Central memory CD8-positive, alpha-beta T cell (primary cell): ENCODE measurements around the gene CLCNKB.

Experiments used
- ATAC-seq: fragments of 150-1000 bp; cut with Tn5 transposase; replicated peaks from 2 replicates; pipeline ENCODE4 v1.10.0; 2022; ENCODE audit warnings: mild to moderate bottlenecking, moderate FRiP score, moderate number of reproducible peaks; ENCODE audit not compliant: poor library complexity, severe bottlenecking; ENCODE audit errors: extremely low read depth
- DNase-seq, 2 donors: peaks; one replicate each; pipeline ENCODE4 v3.0.0; 2021; ENCODE audit warnings: low spot score in 2 of 2
- H3K27ac Mint-ChIP-seq: one replicate; pipeline ENCODE4 v1.8.0; 2022; ENCODE audit warnings: low read depth, mild to moderate bottlenecking, moderate library complexity, mixed read lengths
- H3K27me3 Mint-ChIP-seq: one replicate; pipeline ENCODE4 v1.8.0; 2022; ENCODE audit warnings: mixed read lengths
- H3K36me3 Mint-ChIP-seq: one replicate; pipeline ENCODE4 v1.8.0; 2022; ENCODE audit warnings: mild to moderate bottlenecking, moderate library complexity, mixed read lengths; ENCODE audit not compliant: insufficient read depth
- H3K4me1 Mint-ChIP-seq: one replicate; pipeline ENCODE4 v1.8.0; 2022; ENCODE audit warnings: mixed read lengths
- H3K4me3 Mint-ChIP-seq: one replicate; pipeline ENCODE4 v1.8.0; 2022; ENCODE audit warnings: mild to moderate bottlenecking, moderate library complexity, mixed read lengths
- H3K9me3 Mint-ChIP-seq: one replicate; pipeline ENCODE4 v1.8.0; 2022; ENCODE audit warnings: mixed read lengths

Gene CLCNKB

DNA sequence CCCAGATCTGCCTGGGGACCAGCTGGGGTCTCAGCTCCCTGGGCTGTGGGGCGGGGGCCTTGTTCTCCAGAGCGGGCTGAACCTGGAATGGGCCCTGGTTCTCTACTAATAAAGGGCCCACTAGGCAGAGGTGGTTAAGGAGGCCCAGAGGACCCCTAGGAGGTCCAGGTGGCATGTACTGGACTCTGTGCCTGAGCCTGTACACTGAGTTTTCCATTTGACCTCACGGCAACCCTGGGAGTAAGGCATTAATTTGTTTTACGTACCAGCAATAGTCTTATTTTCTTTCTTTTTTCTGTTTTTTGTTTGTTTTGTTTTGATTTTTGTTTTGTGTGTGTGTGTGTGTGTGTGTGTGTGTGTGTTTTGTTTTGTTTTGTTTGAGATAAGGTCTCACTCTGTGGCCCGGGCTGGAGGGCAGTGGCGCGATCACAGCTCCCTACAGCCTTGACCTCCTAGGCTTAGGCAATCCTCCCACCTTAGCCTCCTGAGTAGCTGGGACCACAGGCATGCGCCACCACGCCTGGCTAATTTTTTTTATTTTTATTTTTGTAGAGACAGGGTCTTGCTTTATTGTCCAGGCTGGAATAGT, 49.4 kb downstream of the CLCNKB start:
- Mint-ChIP-seq H3K27ac (no peak overlapping the region), H3K4me1 (peaks cover 6% of the 10 kb centered on the region), H3K36me3 (peaks cover 4% of the 10 kb centered on the region), H3K9me3 (no peaks in the 10 kb centered on the region), H3K4me3 (no peak overlapping the region), H3K27me3 (peaks cover 10% of the 10 kb centered on the region)
- no peak for ATAC-seq
- no peak for DNase-seq

DNA sequence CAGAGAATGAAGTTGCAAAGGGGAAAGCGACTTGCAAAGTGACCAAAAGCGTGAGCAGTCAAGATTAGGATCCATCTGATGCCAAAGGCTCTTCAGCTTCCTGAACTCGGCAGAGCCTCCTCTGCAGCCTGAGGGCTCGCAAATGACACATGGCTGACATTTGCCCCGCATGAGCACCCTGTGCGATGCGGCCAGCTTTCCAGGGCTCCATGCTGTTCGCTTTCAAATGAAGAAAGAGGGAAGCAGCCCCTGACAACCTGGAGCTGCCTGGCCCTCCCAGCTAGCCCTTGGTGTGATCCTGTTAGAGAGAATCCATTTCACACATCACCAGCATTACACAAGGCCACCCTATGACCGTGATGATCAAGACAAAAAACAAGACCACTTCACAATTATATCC, 50.0 kb downstream of the CLCNKB start:
- no peak overlapping the region for H3K27ac Mint-ChIP-seq
- H3K36me3 Mint-ChIP-seq, result peaks cover 4% of the 10 kb centered on the region
- no peak for DNase-seq
- ATAC-seq, result no peak
- H3K4me3 Mint-ChIP-seq, result no peak overlapping the region
- H3K4me1 Mint-ChIP-seq, result peaks cover 6% of the 10 kb centered on the region
- peaks cover 10% of the 10 kb centered on the region for H3K27me3 Mint-ChIP-seq
- no peaks in the 10 kb centered on the region for H3K9me3 Mint-ChIP-seq

DNA sequence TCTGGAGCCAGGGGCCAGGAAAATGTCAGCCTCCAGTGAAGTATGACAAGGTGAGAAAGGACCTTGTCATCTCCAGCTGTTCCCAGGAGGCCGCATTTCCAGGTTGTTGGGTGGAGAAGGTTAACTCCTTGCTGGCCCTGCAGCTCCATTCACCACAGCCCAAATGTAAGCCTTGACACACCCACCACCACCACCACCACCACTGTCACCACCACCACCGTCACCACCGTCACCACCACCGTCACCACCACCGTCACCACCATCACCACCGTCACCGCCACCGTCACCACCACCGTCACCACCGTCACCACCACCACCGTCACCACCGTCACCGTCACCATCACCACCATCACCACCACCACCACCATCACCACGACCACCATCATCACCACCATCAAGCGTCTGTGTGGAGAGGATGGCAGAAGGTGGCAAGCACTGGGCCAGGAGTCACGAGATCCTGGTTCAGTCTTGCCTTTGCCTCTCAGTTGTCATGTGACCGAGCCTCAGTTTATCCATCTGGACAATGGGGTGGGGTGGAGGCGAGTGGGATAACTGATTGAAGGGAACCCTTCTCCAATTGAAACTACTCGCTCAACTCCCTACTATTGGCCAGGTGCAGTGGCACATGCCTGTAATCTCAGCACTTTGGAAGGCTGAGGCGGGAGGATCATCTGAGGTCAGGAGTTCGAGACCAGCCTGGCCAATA, 51.0 kb downstream of the CLCNKB start:
- ATAC-seq (no peak), DNase-seq (no peak)
- Mint-ChIP-seq H3K4me3 (no peak overlapping the region), H3K27ac (no peak overlapping the region), H3K4me1 (peaks cover 3% of the 10 kb centered on the region), H3K36me3 (peaks cover 4% of the 10 kb centered on the region), H3K27me3 (peaks cover 10% of the 10 kb centered on the region), H3K9me3 (no peaks in the 10 kb centered on the region)

DNA sequence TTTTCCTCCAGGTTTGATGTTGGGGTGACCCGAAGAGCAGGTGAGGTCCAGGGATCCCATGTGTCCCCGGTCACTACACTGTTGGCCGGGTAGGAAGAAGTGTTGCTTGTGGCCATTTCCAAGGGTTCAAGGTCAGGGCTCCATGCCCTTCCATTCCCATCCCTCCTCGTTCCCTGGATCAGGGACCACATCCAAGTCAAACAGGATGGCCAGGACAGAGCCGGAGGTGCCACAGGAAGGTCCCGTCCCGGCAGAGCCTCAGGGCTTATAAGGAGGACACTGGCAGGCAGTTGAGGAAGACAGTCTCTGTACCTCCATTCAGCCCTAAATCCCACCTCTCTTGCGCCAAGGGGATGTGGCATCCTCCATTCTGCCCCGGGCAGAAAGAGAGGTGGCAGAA, 51.9 kb downstream of the CLCNKB start:
- ATAC-seq (no peak), DNase-seq (no peak)
- H3K27me3 Mint-ChIP-seq, result peaks cover 18% of the 10 kb centered on the region
- no peak overlapping the region for H3K27ac Mint-ChIP-seq
- H3K4me1 Mint-ChIP-seq, result no peaks in the 10 kb centered on the region
- H3K9me3 Mint-ChIP-seq, result no peaks in the 10 kb centered on the region
- H3K4me3 Mint-ChIP-seq, result no peak overlapping the region
- peaks cover 4% of the 10 kb centered on the region for H3K36me3 Mint-ChIP-seq

DNA sequence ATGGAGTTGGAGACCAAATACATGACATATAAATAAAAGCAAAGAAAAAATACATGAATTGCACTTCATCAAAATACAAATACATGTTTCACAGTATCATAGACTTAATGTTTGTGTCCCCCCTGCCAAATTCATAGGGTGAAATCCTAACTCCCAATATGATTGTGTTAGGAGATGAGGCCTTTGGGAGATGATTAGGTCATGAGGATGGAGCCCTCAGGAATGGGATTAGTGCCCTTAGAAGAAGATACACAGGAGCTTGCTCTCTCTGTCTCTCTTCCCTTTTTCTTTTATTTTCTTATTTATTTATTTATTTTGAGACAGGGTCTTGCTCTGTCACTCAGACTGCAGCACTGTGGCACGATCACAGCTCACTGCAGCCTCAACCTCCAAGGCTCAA, 55.8 kb downstream of the CLCNKB start:
- Mint-ChIP-seq H3K27ac (no peak overlapping the region), H3K4me1 (no peaks in the 10 kb centered on the region), H3K9me3 (no peaks in the 10 kb centered on the region), H3K27me3 (peaks cover 29% of the 10 kb centered on the region), H3K36me3 (peaks cover 2% of the 10 kb centered on the region), H3K4me3 (no peak overlapping the region)
- no peak for DNase-seq
- ATAC-seq, result no peak

DNA sequence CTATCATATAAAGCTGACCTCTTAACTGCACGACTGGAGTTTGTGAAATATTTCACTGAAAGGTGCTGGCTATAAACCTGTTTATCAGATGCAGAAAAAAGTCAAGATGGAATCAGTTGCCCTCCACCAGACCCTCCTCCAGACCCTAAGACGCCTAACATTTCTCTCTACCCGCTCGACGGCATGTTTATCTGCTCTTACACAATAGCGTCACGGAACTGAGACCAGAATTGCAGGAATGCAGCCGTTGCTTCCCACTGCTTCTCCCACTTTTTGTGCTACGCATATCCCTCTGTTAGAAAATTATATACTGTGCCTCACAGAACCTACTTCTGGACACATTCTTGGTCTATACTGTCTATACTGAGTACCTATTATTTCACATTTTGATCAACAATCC, 58.0 kb downstream of the CLCNKB start:
- no peak overlapping the region for H3K27ac Mint-ChIP-seq
- no peaks in the 10 kb centered on the region for H3K9me3 Mint-ChIP-seq
- ATAC-seq (no peak), DNase-seq (no peak)
- H3K27me3 Mint-ChIP-seq, result peaks cover 19% of the 10 kb centered on the region
- H3K4me1 Mint-ChIP-seq, result no peaks in the 10 kb centered on the region
- no peak overlapping the region for H3K4me3 Mint-ChIP-seq
- H3K36me3 Mint-ChIP-seq, result no peaks in the 10 kb centered on the region
